GM04504 (cell line): ENCODE measurements around the gene VCP.

Experiments
- DNase-seq: peaks from one replicate; pipeline ENCODE4 v3.0.0-alpha.2; 2012; ENCODE audit warnings: low read depth

The VCP gene

DNA sequence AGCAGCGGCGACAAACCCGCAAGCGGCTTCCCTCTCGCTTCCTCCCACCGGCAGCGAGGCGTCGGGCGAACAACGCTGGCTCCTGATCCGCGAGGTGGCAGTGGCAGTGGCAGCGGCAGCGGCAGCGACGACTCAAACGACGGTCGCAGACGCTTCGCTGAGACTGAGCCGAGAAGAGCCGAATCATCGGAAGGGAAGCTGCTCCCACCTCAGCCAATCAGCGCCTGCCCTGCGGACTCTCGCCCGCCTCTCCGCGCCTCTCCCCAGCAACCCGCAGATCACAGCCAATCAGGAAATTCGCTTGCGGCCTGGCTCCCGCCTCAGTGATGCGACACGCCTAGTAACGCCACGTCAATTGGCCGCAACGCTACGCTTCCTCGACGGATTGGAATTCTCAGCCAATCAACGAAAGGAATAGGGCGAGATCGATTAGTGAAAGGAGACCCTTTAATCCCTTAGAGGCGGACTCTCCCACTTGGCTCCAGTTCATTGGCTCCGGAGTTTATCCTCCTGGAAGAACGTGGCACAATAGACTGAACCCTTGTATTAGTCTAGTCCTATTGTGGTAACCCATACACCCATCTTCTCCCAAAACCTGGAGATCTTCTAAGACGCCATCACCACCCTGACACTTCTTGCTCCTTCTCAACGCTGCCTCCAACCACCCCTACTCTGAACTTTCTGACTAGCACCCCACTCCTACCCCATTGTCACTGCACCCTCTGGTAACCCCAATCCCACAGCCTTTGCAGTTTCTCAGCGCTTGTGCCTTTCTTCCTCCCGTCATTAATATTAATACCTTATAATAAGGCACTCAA is at the start of gene VCP:
Gene VCP, minus strand, starts transcription at position 165 of the 818 bp plus-strand sequence. CDS start 272 bp downstream, outside the sequence.
- DNase-seq, result peak; percentile 99

DNA sequence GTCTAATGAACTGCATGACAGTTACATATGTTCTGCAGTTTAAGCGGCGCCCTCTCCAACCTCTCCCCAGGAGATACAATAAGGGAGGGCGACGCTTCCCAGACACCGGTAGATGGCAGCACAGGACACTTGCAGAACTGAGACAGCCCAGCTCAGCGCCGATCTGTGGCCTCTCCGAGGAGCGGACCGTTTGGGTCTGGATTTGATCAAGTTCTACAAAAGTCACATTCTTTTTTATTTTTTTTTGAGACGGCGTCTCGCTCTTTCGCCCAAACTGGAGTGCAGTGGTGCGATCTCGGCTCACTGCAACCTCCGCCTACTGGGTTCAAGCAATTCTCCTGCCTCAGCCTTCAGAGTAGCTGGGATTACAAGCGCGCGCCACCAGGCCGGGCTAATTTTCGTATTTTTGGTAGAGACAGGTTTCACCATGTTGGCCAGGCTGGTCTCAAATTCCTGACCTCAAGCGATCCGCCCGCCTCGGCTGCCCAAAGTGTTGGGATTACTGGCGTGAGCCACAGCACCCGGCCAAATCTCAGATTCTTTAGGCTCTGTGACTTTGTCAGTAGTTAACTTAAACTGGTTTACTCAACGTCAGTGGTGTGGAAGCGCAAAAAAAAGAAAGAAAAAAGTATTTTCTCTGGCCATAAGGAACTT is 44.6 kb upstream of the VCP start:
- DNase-seq, result peak; percentile 87

GRCh38 chr9:35116539-35116897 is 44.1 kb upstream of the VCP start:
- no peak for DNase-seq

DNA sequence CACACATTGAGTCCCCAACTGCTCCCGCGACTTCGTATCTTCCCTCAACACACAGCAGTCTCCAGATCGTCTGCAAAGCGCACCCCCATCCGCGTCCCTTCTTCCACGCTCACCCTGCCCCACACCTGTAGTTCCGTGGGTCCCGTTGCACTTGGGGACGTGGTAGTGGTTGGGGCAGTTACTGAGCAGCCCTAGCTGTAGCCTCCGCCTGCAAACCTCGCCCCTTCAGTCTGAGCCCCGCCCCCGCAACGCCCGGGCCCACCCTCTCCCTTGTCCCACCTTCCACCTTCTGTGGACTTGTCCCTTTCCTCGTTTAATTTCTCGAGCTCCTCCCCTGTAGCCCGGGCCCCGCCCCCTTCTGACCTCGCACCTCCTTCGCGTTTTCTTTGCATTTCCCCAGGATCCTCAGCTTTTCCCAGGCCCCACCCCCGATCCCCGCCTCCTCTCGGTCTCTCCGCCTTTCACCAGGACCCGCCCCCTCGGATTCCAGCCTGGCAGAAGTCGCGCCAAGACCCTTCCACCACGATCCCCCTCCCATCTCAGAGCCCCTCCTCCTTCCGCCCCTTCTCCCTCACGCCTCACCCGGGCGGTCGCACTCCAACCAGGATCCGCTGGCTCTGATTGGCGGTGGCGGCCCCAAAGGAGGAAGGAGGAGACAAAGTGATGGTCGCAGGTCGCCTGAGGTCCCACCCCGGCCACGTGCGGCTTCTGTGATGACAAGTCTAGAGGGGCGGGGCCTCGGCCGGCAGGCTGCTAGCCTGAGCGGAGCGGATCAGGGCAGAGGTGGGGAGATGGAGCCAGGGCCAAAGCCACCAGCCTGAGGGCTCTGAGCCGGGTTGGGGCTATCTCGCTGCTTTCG is 43.5 kb upstream of the VCP start, which contains the start of gene ATOSB:
Gene ATOSB, minus strand, starts transcription at position 183 of the 859 bp plus-strand sequence. CDS start 7,588 bp downstream, outside the sequence.
- peak; percentile 95 for DNase-seq

GRCh38 chr9:35114840-35115628 is 42.6 kb upstream of the VCP start:
- peak; percentile 24 for DNase-seq

DNA sequence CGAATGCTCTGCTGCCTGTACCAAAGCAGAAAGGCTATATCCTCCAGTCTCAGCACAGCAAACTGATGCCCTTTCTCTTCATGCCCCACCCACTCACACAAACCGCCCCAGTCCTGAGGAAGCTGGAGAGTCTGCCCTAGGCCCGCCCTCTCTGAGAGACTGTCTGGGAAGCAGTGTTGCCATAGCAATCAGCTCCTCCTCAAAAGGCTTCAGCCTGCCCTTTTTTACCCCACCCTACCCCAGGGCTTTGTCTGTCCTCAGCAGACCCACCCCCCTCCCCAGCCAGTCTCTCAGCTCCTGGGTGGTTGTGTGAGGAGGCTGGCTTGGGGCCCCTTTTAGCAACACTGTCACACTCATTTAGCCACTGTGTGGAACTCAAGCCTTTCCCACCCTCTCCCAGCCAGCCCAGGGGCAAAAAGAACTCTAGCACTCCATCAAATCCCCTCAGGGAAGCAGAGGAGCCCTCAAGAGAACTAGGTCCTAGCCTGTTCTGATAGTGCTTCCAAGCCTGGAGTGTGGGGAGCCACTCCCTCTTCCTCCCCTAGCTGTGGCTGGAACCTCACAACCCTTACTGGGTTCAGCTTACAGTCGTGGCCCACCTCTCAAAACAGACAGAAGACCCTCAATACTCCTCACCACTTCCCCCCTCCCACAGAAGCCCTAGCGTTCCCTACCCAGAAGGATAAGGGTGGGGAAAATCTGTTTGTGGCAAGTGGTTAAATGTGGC is 41.9 kb upstream of the VCP start:
- DNase-seq, result peak; percentile 94

DNA sequence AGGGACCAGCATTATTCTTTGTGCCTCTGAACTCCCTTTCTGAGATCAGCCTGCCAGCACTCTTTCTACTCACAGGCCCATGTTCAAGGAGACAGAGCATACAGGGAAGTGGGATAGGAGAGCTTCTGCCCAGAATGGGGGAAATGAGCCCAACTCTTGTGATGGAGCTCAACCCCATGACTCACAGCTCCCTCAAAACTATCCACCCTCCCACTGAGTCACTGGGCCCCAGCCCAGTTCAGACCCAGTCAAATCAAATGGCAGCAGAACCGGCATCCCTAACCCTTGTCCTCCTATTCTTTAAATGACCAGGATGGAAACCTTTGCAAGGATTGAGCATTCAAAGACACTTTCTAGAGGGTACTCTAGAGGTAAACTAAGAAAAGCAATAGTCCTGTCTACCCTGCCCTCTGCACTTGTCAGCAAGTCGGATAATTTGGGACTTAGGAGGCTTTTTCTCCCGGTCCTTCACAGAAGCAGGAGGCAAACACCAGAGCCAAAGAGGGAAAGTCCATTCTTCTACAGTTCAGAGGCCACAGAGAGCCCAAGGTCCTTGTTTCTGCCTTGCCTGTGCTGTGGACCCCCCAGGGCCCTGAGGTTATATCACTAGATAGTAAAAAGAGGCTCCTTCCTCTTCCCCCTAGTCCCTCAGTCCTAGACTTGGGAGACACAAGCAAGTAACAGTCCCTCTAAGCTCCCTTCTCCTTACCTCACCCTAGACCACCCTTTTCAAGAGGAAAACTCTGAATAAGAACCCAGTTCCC is 40.0 kb upstream of the VCP start:
- DNase-seq, result peak; percentile 64

GRCh38 chr9:35111001-35111933 is 38.8 kb upstream of the VCP start:
- peak; percentile 98 for DNase-seq

- peak; percentile 15 for DNase-seq
Observed at GRCh38 chr9:35110327-35110761, 37.9 kb upstream of the VCP start.

- no peak for DNase-seq
Observed at GRCh38 chr9:35108946-35109575, 36.6 kb upstream of the VCP start.

DNA sequence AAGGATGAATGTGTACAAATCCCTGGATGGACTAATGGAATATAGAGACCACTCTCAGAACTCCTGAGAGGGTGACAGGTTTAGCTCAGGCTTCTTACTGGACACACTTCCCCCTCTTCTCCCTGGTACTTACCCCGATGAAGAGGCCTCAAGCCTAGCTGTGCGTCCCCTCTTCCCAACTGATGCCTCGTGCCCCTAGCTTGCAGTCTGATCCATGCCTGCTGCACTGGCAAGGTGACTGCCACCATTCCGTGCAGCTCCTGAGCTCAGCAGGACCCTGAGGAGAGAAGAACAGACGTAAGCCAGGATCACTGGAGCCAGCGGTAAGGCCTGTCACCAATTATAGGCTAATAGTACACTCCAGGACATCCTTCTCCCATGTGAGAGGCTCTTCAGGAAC is 36.0 kb upstream of the VCP start:
- no peak for DNase-seq

GRCh38 chr9:35107297-35108290 is 35.2 kb upstream of the VCP start:
- DNase-seq, result no peak

GRCh38 chr9:35106343-35106730 is 33.9 kb upstream of the VCP start:
- no peak for DNase-seq

GRCh38 chr9:35105571-35106342 is 33.3 kb upstream of the VCP start:
- DNase-seq, result no peak

DNA sequence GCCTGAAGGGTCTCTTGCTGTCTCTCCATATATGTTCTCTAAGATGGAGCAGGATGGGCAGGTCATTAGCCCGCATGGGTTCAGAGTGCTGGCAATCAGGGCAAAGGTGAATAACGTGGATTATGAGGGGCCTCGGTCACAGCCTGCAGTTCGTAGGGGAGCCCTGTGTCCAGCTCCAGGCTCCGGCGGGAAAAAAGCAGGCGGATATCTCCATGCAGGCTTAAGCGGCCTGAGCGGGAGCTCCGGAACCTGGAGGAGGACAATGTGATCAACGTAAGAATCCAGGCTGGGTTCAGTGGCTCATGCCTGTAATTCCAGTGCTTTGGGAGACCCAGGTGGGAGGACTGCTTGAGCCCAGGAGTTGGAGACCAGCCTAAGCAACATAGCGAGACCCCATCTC is 32.7 kb upstream of the VCP start:
- DNase-seq, result no peak

DNA sequence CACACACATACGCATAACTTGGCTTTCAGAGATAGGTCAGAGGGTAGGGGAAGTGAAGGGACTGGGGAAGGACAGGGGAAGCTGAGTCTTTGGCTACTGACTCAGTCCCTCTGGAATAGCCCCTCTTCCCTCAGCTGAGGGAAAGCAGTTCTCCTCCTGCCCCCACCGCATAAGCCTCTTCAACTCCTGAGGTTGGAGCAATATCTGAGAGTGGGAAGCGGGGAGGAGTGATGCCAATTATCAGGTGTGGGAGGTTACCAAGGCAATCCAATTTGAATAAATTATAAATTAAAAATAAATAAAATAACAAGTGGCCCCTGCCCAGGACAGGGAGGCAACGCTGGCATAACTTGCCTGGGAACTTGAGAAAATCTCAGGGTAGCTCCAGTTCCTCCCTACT is 32.2 kb upstream of the VCP start:
- no peak for DNase-seq
